Measurements from ENCODE around the gene TRAPPC1.

The TRAPPC1 gene

DNA sequence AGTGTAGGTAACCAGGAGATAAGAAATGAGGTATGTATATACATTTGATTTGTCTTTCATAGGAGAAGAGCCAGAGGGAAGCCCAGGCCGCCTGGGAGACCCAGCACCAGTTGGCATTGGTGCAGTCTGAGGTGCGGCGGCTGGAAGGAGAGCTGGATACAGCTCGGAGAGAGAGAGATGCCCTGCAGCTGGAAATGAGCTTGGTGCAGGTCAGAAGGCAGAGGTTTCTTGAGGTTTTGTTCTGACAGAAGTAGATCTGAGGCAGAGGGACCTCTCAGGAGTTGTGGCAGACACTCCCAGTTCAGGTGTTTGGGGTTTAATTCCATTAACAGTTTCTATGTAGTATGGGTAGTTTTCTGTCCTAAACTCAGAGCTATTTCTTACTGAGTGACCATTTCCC is 8.3 kb upstream of the TRAPPC1 start:
- TF ChIP-seq CTCF (IDR thresholded peaks at IDR 0.05; ENCODE audit: low read depth, low read length), result no peak
- no peak overlapping the region for H3K4me3 ChIP-seq (ENCODE audit: low read depth, low read length)

DNA sequence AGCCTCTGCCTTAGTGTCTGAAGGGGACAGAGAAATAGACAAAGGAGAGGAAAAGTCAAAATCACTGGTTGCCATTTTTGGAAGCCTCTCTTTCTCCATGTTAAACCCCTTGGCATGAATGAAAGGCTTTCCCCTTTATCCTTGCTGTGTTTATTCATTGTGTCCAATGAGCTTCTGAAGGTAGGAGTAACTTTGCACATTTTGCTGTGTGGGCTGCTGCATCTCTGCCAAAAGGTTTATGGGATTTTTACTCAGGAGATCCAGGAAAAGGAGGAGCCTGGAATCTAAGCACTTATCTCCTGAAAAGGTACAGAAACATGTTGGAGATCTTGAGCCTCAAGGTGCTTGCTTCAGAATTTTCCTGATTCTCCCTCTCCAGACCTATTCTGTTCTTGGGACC is 4.1 kb upstream of the TRAPPC1 start:
- TF ChIP-seq CTCF (IDR thresholded peaks at IDR 0.05; ENCODE audit: low read depth, low read length), result no peak
- H3K4me3 ChIP-seq (ENCODE audit: low read depth, low read length), result no peak overlapping the region

GRCh38 chr17:7932949-7933348 is 1.2 kb upstream of the TRAPPC1 start:
- peak overlapping the region; percentile 69 for H3K4me3 ChIP-seq (ENCODE audit: low read depth, low read length)
- no peak for TF ChIP-seq CTCF (IDR thresholded peaks at IDR 0.05; ENCODE audit: low read depth, low read length)

DNA sequence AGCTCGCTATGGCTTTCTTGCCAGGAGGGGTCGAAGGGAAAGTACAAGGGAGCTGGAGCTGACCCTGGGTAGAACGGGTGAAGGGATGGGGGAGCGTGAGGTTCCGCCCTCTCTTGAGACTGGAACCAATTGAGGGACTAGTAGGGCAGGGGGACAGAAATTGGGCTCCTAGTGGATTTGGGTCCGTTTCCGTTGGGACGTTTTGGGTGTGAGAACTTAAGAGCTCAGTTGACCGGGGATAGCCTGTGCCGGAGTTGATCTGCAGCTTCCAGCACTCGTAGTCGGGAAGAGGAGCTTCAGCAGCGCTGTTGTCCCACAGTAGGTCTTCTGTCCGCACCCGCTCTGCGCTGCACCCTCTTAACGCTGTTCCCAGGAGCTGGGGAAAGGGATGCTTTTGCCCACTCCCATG is 741 bp upstream of the TRAPPC1 start:
- peak overlapping the region; percentile 69 for H3K4me3 ChIP-seq (ENCODE audit: low read depth, low read length)
- no peak for TF ChIP-seq CTCF (IDR thresholded peaks at IDR 0.05; ENCODE audit: low read depth, low read length)

DNA sequence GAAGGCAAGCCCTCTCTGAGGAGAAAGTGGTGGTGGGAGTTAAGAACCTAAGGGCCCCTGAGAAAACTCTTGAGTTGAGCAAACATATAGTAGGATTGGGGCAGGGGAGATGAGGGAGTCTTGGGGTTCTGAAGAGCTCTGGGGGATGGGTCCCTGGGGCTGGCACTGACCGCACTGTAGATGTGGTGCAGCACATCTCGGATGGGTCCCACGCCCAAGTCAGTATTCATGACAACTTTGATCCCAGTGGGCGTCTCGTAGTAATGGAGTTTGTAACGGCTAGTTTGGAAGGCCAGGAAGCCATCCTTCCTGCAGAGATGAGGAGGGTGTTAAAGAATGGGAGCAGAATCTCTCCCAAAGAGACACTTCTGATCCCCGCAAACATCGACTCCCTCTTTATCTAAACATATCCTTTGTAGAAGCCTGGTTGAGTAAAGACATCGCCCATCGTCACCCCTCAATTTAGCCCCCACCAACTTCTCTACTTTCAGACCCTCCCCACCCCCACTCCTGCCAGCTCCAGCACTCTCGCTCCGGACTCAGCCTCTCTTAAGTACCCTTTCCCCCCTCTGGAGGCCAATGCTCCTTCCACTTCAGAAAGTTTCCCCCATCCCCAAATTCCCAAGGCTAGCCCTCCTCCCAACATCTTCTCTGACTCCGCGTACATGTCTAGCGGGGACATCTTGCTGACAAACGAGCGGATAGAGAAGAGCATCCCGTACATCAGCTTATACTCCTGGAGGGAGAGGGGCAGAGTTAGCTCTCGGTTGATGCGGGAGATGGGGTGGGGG is 710 bp downstream of the TRAPPC1 start:
- H3K4me3 ChIP-seq (ENCODE audit: low read depth, low read length), result peak overlapping the region; percentile 69
- no peak for TF ChIP-seq CTCF (IDR thresholded peaks at IDR 0.05; ENCODE audit: low read depth, low read length)

GRCh38 chr17:7929158-7930023 is 2.4 kb downstream of the TRAPPC1 start, which contains the start of gene KCNAB3:
TSS of gene KCNAB3 (minus strand) at chr17:7929856. CDS start at chr17:7929435, 421 bp downstream.
- TF ChIP-seq CTCF (IDR thresholded peaks at IDR 0.05; ENCODE audit: low read depth, low read length), result no peak
- H3K4me3 ChIP-seq (ENCODE audit: low read depth, low read length), result peak within 1 kb of the TSS; percentile 57

DNA sequence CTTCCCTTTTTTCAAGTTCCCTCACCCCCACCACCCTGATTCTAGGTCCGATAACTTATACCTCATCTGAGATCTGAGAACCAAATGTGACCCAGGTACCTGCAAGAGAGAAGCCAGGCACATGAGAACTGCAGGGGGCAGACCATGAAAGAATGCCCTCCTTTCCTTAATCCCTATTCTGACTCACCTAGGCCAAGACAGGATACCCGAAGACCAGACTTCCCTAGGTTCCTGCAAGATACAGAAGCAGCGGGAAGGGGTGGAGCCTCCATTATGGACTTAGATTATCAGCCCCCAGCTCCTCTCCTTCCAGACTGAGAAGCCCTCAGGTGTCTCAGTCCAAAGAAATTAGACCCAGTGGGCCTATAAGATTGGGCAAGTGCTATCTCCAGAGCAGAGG is 4.2 kb downstream of the TRAPPC1 start:
- H3K4me3 ChIP-seq (ENCODE audit: low read depth, low read length), result no peak overlapping the region
- TF ChIP-seq CTCF (IDR thresholded peaks at IDR 0.05; ENCODE audit: low read depth, low read length), result no peak
